Right lobe of liver (tissue), 4 donors: ENCODE measurements around the gene ALDH2.
"Not testable (repeated sequence)": the region's sequence is repeated elsewhere in the genome, so short reads cannot be mapped to it uniquely, and the experiment has no call there.

ENCODE experiments used
- CTCF ChIP-seq, 4 donors: fragments of 200-600 bp in 3 of 4; fragments of 450-650 bp in 1 of 4; IDR thresholded peaks; one replicate each; pipeline versions ENCODE4 v1.5.1 to v1.8.0; 2016 to 2022; ENCODE audit warnings: antibody characterized with exemption in 4 of 4, mild to moderate bottlenecking in 2 of 4
- POLR2A ChIP-seq: fragments of 450-650 bp; IDR thresholded peaks from one replicate; pipeline ENCODE4 v1.6.1; 2017; ENCODE audit warnings: antibody characterized with exemption, mild to moderate bottlenecking
- donor health status: DM: no; HTN: no; CAD: no.
- donor health status: DM: no; HTN: no; CAD: no.
- donor health status: DM: no; HTN: yes; CAD: no.

- not testable (repeated sequence) for TF ChIP-seq POLR2A; CTCF (IDR thresholded peaks at IDR 0.05)
These were observed 42.9 kb upstream of the ALDH2 start for GRCh38 chr12:111723646-111724360.
